Measurements from ENCODE around the gene IMMT.
"Not testable (repeated sequence)": the region's sequence is repeated elsewhere in the genome, so short reads cannot be mapped to it uniquely, and the experiment has no call there.

IMMT gene

GRCh38 chr2:86233436-86233835 is 38.2 kb upstream of the IMMT start:
- ChIA-PET POLR2A (no interaction called here), CTCF (interaction anchor here (1.0 kb wide), 1 partner anchor 12 kb away, joined by 3 read pairs; no protein-coding TSS in a partner anchor)
- no peak for TF ChIP-seq CTCF (IDR thresholded peaks at IDR 0.05; ENCODE audit: control extremely low read depth, extremely low read depth, low read depth, missing control alignments)
- no peak for DNase-seq (ENCODE audit: extremely low spot score)

GRCh38 chr2:86232910-86233309 is 37.6 kb upstream of the IMMT start:
- TF ChIP-seq CTCF (IDR thresholded peaks at IDR 0.05; ENCODE audit: control extremely low read depth, extremely low read depth, low read depth, missing control alignments): no peak
- ChIA-PET POLR2A (no interaction called here), CTCF (interaction anchor here (1.0 kb wide), 1 partner anchor 11 kb away, joined by 3 read pairs; no protein-coding TSS in a partner anchor)
- no peak for DNase-seq (ENCODE audit: extremely low spot score)

GRCh38 chr2:86232373-86232784 is 37.1 kb upstream of the IMMT start:
- CTCF ChIA-PET: interaction anchor here (1.0 kb wide), 1 partner anchor 11 kb away, joined by 3 read pairs; no protein-coding TSS in a partner anchor
- no peak for TF ChIP-seq CTCF (IDR thresholded peaks at IDR 0.05; ENCODE audit: control extremely low read depth, extremely low read depth, low read depth, missing control alignments)
- no peak for DNase-seq (ENCODE audit: extremely low spot score)
- POLR2A ChIA-PET: no interaction called here

DNA sequence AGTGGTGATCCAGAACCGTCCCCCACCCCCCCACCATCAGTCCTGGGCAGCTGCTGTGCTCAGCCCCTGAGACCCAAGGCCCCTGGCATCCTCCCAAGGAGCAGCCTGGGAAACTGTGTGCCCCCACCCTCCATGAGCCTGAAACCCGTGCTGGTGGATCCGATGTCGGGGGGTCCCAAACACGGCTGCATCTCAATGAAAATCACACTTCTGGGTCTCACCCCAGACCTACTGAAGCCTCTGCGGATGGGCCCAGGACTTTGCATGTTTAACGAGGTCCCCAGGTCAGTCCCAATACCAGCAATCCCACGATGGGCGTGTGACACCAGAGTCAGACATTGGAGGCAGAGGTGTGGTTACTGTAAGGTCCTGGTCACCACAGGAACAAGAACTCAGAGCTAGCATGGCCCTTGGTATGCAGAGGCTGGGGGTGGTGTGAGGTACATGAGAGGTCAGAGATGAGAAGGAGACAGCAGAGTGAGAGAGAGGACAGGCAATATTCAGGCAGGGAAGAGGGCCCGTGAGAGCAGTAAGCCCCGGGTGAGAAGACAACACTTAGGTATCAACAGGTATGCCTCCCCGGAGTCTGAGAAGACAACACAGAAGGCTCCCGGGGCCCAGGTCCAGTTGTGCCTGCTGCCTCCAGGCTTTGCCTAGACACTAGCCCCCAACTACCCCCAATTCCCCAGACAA is 36.6 kb upstream of the IMMT start:
- no peak for TF ChIP-seq CTCF (IDR thresholded peaks at IDR 0.05; ENCODE audit: control extremely low read depth, extremely low read depth, low read depth, missing control alignments)
- no peak for DNase-seq (ENCODE audit: extremely low spot score)
- ChIA-PET CTCF (interaction anchor here (2.6 kb wide), 1 partner anchor 11 kb away, joined by 28 read pairs; no protein-coding TSS in a partner anchor), POLR2A (no interaction called here)

- ChIA-PET CTCF (interaction anchor here (1.4 to 2.6 kb wide), 2 partner anchors 10 to 66 kb away, joined by 3 to 28 read pairs; no protein-coding TSS in a partner anchor), POLR2A (no interaction called here)
- no peak for DNase-seq (ENCODE audit: extremely low spot score)
- TF ChIP-seq CTCF (IDR thresholded peaks at IDR 0.05; ENCODE audit: control extremely low read depth, extremely low read depth, low read depth, missing control alignments): no peak
Observed at GRCh38 chr2:86230961-86231360, 35.7 kb upstream of the IMMT start.

DNA sequence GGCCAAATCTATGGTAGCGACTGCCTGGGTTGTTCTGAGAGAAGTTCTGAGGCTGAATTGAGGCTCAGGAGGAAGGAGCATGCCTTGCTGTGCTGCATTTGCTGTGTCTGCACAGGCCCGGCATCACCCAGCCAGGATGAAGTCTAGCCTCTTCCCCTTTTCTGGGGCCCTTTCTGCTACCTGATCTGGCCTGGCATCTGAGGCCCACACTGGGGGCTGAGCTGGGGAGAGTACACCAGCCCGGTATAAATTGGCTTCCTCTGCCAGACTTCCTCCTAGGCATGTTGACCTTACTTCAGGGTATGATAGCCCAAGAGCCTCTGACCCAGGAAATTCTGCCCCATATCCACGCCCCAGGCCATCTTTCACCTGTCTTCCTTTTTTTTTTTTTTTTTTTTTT is 34.0 kb upstream of the IMMT start:
- TF ChIP-seq CTCF (IDR thresholded peaks at IDR 0.05; ENCODE audit: control extremely low read depth, extremely low read depth, low read depth, missing control alignments): no peak
- CTCF ChIA-PET: interaction anchor here (0.9 to 2.6 kb wide), 3 partner anchors 8 to 137 kb away, joined by 3 to 28 read pairs (median 4); no protein-coding TSS in a partner anchor
- POLR2A ChIA-PET: no interaction called here
- no peak for DNase-seq (ENCODE audit: extremely low spot score)

DNA sequence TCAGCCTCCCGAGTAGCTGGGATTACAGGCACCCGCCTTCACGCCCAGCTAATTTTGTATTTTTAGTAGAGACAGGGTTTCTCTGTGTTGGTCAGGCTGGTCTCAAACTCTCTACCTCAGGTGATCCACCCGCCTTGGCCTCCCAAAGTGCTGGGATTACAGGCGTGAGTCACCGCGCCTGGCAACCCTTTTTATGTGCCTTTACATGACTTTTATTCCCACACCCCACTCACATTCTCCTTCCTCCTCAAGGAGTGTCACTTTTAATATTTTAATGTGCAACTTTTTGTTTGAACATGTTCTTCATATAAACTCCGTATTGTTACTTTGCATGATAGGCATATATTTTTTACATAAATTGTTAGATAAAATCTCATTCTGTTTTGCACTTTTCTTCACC is 33.3 kb upstream of the IMMT start:
- CTCF ChIA-PET: interaction anchor here (1.2 kb wide), 1 partner anchor 138 kb away, joined by 4 read pairs; no protein-coding TSS in a partner anchor
- DNase-seq (ENCODE audit: extremely low spot score); POLR2A ChIA-PET: not testable (repeated sequence)
